GM03348 (cell line): Measurements from ENCODE around the gene HOMER1.

Experiments used
- DNase-seq: peaks from one replicate; pipeline ENCODE4 v3.0.0; 2012; ENCODE audit warnings: low spot score

The HOMER1 gene, protein sequence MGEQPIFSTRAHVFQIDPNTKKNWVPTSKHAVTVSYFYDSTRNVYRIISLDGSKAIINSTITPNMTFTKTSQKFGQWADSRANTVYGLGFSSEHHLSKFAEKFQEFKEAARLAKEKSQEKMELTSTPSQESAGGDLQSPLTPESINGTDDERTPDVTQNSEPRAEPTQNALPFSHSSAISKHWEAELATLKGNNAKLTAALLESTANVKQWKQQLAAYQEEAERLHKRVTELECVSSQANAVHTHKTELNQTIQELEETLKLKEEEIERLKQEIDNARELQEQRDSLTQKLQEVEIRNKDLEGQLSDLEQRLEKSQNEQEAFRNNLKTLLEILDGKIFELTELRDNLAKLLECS

DNA sequence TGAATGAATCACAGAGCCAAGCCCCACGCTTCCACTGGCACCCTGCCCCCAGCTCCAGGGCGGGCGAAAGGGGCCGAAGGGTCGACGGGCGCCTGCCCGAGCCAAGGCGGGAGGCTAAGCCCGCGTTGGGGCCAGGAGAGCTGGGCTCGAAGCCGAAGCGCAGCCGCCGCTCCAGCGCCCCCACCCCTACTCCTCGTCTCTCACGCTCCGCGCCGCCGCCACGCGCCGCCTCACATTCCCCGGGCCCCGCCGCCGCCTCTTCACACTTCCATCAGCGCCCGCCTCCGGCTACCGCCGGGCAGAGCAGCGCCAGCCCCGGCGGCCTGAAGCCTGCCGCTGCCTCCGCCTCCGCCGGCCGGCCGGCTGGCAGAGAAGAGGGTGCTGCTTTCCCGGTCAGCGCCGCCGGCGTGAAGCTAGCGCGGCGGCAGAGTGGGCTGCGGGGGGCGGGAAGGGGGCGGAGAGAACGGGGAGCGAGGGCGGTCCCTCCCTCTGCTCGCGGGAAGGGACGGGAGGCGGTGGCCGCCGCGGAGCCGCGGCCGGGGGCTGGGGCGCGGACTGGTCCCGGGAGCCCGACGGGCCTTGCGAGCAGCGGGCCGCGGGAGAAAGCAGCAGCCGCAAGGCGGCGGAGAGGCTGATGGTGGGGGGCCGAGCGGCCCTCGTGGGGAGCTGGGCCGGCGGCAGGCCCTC, at the start of gene HOMER1:
Gene HOMER1, minus strand, starts transcription at position 431 of the 687 bp plus-strand sequence. CDS start 1,360 bp downstream, outside the sequence.
- peak; percentile 96 for DNase-seq

DNA sequence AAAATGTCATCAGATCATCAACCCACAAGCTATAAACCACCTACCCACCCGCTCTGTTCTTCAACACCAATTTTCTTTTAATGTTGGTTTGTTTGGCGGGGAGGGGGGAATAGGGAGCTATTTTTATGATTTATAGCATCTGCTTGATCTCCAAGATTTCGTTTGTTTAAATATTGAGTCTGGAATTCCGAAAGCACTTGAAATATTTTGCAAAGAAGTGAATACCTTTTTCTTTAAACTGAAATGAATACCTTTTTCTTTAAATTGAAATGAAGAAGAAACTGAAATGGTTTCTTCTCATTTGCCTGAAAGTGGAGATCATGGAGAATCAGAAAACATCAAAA, 49.3 kb upstream of the HOMER1 start:
- no peak for DNase-seq

DNA sequence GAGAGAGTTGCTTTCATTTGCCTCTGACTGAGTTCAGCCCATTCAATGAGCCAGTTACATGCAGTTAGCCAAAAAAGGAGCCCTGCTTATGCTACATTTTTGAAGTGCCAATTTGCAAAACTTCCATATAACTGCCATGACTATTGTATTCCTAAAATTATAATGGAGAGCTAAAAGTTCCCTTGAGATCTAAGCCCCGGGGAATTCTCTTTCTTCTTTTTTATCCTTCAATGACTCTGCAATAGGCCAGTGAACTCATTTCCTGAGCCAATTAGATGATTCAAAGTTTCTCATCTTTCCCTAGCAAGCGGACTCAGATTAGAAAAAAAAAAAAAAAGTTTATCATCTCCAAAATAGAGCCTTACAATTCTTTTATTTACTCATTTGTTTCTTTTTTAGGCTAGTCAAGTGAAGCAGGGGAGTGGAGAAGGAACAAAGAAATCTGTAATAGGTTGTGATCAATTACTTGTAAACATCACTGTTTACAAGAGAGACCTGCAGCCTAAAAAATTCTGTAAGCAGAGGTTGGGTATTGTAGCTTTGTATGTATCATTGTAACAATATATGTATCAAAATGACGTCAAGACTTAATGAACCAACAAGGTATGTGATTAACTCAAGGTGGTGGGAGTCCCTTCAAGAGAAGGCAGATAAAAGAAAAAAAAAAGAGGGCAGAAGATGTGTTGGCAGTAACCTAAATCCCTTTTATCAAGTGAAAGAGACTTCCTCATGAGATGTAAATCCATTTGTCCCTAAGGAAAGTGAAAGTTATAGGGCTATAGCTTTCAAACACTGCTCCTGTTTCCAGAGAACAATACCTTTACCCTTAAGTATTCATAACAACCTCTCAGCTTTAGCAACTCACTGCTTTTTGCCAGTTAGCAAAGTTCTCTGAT, 48.7 kb upstream of the HOMER1 start:
- DNase-seq: peak; percentile 67

DNA sequence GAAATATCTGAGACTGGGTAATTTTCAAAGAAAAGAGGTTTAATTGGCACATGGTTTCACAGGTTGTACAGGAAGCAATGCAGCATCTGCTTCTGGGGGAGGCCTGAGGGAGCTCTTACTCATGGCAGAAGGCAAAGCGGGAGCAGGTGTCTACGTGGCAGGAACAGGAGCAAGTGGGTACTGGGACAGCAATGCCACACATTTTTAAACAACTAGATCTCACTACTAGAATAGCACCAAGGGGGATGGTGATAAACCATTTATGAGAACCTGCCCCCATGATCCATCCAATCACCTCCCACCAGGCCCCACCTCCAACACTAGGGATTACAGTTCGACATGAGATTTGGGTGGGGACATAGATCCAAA, 47.6 kb upstream of the HOMER1 start:
- no peak for DNase-seq

DNA sequence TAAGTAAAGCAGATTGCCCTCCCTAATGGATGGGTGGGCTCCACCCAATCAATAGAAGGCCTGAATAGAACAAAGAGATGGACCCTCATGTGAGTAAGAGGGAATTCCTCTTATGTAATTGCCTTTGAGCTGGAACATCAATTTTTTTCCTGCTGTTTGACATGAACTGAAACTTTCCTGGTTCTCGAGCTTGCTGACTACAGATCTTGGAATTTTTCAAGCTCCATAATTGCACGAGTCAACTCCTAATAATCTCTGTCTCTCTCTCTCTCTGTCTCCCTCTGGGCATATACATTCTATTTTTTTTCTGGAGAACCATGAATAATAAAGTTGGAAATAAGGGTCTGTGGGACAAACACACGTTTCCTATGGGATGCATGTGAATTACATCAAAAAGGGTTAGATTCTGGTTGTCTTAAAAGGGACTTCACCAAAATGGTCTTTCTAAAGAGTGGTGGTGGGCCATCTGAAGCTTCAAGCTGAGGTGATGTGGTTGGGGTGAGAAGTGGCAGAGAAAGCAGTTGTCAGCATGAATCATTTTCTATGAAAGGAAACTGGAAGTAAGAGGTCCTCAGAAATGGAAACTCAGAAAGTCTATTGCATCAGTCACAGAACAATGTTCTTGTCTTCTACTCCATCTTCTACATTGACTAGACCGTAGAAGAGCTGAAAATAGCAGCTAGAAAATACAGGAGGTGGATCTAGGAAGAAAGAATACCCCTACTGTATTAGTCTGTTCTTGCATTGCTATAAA, 47.0 kb upstream of the HOMER1 start:
- DNase-seq: peak; percentile 41

DNA sequence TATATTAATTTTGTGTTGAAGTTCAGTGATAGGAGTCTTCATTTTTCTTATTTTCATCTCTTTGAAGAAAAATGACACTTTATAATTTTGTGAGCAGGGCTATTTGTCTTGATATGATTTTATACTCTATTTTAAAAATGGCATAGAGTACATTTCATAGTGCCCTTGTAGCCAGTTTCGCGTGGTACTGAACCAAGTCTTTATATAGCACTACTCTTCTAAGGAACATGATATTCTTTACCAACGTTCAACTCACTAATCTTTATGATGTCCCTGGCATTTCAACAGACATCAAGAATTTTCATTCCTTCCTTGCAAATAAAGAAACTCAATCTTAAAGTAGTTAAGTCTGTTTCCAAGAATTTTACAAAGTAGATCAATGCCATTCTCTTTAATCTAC, 41.5 kb upstream of the HOMER1 start:
- no peak for DNase-seq

DNA sequence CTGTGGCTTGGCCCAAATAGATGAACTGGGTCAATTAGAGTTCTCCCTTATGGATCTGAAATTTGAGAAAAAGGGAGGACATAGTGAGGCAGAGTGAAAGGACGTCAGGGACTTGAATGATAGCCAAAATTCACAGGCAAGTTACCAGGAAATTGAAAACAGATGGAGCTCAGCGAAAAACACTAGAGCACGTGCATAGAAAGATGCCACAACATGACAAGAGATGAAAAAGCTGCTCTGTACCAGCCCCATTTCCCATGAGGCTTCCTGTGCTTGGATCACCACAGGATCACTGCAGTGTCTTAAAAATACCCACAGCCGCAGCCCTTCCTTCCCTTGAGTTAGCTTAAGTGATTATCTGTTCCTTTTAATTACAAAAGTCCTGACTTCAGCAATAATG, 39.0 kb upstream of the HOMER1 start:
- DNase-seq: no peak

DNA sequence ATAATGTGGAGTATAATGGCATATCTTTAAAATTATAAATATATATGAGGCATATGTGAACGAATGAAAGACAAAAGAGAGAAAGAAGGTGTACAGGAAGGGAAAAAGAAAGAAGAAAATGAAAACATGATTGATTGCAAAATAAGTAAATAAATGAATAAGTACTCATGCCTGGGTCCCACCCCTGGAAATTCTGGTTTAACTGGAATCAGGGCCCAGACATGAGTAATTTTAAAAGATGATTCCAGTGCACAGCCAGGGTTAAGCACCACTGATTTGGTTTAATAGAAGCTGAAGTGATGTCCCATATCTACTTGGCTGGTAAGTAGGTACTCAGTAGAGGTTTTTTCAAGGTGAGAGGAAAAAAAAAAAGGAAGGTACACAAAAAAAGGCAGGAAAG, 34.0 kb upstream of the HOMER1 start:
- DNase-seq: no peak

DNA sequence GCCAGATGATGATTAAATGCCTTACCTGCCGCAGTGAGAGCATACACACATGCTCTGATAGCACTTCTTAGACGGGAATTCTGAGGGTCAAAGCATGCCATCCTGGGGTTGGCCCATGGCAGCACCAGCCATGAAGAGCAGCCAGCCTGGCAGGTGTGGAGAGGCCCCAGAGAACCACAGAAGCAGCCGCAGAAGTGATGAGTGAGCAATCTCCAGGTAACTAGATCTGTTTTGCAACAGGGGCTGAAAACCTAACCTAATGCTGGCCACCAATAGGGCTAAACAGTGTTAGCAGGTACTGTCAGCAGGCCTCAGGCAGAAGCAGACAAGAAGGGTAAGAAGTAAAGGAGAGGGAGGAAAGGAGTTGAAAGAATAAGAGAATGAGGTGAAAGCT, 33.5 kb upstream of the HOMER1 start:
- DNase-seq: no peak

DNA sequence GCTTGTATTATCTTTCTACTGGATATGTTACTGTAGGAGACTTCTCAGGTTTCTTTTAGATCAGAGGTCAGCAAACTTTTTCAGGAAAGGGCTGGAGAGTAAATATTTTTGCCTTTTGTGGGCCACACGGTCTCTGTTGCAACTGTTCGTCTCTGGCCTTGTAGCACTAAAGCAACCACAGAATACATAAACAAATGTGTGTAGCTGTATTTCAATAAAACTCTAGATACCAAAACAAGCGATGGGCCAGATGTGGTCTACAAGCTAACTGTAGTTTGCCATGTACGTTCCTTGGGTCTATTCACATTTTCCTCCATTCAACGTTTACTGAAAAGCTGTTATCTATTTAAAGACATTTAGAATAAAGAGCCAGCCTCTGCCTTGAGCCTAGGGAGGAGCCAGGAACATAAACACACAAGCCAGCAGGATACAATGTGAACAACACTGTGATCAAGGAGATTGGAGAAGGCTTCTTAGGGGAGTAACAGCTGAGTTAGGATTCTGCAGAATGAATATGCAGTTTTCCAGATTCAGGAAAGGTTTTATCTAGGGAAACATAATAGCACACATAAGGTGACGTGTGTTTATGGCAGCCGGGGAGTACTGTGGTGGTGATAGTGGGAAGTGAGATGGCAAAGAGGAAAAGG, 33.0 kb upstream of the HOMER1 start:
- DNase-seq: no peak

DNA sequence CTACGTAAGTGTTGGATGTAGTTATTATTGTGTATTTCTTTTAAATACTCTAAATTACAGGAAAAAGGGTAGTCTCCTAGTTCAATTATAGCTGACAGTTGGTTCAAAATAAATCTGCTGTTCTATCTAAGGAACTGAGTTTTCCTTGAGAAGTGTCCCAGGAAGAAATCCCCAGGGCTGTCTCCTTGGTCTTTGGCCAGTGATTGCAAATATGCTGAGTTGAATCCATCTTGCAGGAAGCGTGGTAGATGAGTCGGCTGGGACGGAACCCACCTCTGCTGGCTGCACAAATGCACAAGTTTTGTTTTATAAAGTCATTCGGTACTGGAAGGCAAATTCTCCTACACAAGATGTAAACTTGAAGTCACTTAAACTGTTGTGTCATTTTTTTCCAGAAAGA, 30.2 kb upstream of the HOMER1 start:
- DNase-seq: no peak

DNA sequence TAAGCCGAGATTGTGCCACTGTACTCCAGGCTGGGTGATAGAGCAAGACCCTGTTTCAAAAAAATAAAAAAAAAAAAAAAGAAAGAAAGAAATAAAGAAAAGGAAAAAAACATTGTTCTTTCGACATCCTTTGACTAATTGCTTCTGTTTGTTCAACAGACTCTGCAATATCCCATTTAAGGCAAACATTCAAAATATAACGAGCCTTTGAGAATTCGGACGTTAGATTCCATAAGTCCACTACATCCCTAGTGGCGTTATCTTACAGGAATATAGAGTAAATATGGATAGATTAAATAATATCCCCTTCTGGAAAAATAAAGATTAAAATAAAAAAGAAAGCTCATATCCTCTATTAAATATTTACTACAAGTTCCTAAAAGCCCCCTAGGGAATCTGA, 27.0 kb upstream of the HOMER1 start:
- no peak for DNase-seq

DNA sequence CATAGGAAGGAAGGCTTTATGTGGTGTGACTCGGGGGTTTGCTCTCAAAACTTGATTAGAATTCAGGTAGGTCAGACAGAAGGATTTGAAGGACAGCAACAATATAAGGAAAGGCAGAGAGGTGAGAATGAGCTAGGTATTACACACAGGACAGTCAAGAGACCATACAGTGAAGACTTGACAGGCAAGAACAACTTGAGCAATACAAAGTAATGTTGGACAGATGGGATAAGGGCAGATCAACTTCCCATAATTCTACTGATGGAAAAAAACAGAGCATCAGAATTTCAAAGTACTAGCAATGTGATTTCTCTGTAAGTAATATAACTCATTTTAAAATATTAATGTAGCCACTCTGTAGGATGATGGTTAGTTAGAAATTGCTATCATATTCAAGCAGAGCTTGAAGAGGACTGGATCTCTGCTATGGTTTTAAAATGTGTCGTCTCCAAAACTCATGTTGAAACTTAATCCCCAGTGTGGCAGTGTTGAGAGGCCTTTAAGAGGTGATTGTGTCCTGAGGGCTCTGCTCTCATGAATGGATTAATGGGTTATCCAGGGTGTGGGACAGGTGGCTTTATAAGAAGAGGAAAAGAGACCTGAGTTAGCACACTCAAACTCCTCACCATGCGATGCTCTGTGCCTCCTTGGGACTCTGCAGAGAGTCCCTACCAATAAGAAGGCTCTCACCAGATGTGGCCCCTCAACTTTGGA, 22.4 kb upstream of the HOMER1 start:
- no peak for DNase-seq

DNA sequence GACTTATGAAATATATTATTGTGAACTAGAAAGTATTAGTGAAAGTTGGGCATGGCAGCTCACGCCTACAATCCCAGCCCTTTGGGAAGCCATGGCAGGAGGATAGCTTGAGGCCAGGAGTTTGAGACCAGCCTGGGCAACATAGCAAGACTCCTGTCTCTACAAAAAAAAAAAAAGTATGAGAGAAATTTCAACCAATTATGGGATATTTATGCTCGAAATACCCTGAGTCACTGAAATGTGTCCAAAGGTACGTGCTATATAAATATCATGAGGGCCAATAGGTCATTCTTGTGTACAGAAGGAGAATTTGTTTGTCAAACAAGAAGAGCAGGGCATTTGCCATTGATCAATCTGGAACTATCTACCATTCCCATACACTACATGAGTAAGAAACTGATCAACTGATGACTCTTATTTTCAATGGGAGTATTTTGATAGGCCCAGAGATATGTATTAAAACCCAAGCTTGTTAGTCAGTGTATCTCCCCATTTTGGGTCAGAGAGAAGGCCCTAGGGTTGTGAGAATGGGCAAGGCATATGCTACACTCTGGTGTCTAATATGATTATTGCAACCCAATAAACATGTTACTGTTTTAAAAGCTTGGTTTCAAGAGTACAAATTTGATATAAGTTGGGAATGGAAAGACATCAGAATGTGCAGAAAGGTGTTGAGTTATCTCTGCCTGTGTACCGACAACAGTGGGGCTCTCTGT, 21.7 kb upstream of the HOMER1 start:
- no peak for DNase-seq

DNA sequence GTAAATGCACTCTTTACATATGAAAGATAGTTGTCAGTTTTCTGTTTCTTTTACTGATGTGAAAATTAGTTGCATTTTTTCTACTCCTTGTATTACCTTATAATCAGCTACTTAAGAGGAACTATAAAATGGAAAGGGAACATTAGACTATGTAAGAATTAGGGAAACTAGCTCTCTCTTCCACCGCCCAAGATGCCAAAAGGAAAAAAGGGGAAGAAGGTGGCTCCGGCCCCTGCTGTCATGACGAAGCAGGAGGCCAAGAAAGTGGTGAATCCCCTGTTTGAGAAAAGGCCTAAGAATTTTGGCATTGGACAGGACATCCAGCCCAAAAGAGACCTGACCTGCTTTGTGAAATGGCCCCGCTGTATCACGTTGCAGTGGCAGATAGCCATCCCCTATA, 15.2 kb upstream of the HOMER1 start:
- no peak for DNase-seq

DNA sequence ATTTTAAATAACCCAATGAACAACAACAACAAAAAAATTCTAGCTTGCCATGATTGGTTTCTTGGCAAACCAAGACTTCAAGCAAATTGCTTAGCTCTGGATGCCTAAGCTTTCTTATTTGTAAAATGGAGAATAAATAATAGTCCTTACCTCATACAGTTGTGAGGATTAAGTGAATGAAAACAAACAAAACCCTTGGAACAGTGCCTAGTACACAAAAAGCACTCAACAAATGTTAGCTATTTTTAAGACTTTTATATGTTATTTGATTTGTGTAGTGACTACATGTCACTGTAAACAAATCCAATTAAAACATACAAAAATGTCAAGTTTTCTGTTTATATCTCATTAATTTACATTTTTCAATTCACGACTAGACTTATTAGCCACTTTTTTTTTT, 13.5 kb upstream of the HOMER1 start:
- DNase-seq: no peak

DNA sequence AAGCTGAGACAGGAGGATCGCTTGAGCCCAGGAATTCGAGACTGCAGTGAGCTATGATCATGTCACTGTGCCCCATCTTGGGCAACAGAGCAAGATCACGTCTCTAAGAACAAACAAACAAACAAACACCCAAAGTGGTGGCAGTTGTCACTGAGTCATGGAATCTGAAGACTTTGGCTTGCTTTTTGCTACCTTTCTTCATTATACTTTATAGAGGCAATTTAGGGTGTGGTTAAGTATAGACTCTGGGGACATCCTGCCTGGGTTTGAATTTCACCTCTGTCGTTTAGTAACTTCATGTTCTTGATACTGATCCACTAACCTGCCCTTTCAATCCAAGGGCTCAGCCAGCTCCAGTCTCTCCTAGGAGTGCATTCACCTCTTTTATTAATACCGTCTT, 13.0 kb upstream of the HOMER1 start:
- no peak for DNase-seq

DNA sequence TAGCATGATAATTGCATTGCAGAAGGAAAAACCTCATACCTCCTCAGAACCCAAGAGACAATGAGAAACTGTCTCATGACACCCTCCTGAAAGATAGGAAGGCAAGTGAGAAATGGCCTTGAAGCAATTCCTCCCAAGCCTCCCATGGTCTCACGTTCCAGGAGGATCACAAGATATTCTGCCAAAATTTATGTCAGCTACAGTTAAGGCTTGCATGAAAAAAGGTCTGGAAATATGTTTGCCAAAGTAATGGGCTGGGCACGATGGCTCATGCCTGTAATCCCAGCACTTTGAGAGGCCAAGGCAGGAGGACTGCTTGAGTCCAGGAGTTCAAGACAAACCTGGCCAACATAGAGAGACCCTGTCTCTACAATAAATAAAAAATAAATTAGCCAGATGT, 12.6 kb upstream of the HOMER1 start:
- no peak for DNase-seq

DNA sequence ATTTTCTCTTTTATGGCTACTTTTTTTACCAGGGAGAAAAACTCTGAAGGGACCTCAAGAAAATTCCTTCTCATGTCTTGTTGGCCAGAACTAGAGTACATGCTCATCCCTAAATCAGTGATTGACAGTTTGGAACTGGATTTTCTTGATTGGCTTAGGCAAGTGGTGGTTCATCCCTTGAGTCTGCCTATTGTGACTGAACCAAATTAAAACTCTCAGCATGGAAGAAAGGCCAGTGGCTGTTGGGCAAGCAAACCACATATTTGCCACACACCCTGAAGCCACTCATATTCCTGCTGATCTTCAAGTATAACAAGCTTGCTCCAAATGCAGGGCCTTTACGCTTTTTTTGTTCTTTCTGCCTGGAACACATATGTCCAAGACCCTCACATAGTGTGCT, 7.2 kb upstream of the HOMER1 start:
- DNase-seq: no peak

DNA sequence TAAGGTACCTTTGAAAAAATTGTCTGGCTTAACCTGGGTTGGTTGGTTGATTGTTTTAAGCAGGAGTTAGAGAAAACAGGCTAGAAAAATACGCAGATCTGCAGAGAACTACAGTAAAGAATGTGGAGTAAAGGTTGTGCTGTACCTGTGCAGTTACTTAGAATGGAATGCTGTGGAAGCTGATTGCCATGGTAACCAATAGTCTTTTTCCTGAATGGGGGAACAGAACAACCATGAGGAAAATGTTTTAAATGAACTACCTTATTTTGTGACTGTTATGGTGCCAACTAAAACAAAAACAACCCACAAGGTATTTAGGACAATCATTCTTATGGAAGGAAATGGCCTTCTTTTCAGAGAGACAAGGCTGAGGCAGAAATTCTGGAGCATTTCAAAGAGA, 4.8 kb upstream of the HOMER1 start:
- no peak for DNase-seq
